Neural cell (in vitro differentiated cells): ENCODE measurements around the gene NTPCR.
A peak's percentile ranks its signal among the peaks of the same experiment; 100 is the strongest.

Experiments
- EP300 ChIP-seq: fragments of 450-650 bp; conservative IDR thresholded peaks from 2 replicates; pipeline ENCODE4 v1.6.1; 2014; ENCODE audit warnings: antibody characterized with exemption, mild to moderate bottlenecking, moderate library complexity; ENCODE audit not compliant: poor library complexity, severe bottlenecking
- EZH2 ChIP-seq: fragments of 200-600, 300-800 bp; shearing (Covaris generic), sonication (generic); IDR thresholded peaks from 2 replicates; pipeline ENCODE4 v1.6.1; 2014; ENCODE audit warnings: antibody characterized with exemption, low read length, borderline replicate concordance, mild to moderate bottlenecking; ENCODE audit not compliant: insufficient read depth, poor library complexity, severe bottlenecking
- MXI1 ChIP-seq: fragments of 450-650 bp; conservative IDR thresholded peaks from 2 replicates; pipeline ENCODE4 v1.6.1; 2014; ENCODE audit warnings: antibody characterized with exemption, mild to moderate bottlenecking; ENCODE audit not compliant: poor library complexity, severe bottlenecking
- POLR2AphosphoS5 ChIP-seq: IDR thresholded peaks from 2 replicates; pipeline ENCODE4 v1.6.1; 2012
- SMC3 ChIP-seq: fragments of 450-650 bp; conservative IDR thresholded peaks from 2 replicates; pipeline ENCODE4 v1.6.1; 2014; ENCODE audit warnings: antibody characterized with exemption, mild to moderate bottlenecking, moderate library complexity; ENCODE audit not compliant: poor library complexity
- TAF1 ChIP-seq: IDR thresholded peaks from 2 replicates; pipeline ENCODE4 v1.6.1; 2012; ENCODE audit warnings: low read depth
- TF ChIP-seq, protein P1 (sequence below): fragments of 450-650 bp; IDR thresholded peaks from 2 replicates; pipeline ENCODE4 v1.5.1; 2014; ENCODE audit warnings: antibody characterized with exemption, mild to moderate bottlenecking, moderate library complexity; ENCODE audit not compliant: poor library complexity, severe bottlenecking
- TF ChIP-seq, protein P2 (sequence below): IDR thresholded peaks from 2 replicates; pipeline ENCODE4 v1.6.1; 2012; ENCODE audit warnings: borderline replicate concordance

DNA sequence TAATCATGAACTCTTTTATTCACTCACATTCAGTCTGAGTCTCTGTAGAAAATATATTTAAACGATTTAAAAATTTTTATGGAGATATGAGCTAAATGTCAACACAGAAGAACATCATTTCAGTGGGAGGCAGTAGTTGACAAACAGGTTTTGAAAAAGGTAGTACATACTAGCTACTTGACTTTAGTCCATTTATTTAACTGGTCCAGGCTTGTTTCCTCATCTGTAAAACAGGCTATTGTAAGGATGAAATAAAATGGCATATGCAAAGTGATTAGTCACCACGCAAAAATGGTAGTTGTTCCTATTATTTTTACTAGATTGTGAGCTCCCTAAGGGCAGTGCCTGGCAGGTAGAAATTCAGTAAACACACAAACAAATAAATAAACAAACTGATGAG, 75.2 kb downstream of the NTPCR start:
- TF ChIP-seq, protein P1, sequence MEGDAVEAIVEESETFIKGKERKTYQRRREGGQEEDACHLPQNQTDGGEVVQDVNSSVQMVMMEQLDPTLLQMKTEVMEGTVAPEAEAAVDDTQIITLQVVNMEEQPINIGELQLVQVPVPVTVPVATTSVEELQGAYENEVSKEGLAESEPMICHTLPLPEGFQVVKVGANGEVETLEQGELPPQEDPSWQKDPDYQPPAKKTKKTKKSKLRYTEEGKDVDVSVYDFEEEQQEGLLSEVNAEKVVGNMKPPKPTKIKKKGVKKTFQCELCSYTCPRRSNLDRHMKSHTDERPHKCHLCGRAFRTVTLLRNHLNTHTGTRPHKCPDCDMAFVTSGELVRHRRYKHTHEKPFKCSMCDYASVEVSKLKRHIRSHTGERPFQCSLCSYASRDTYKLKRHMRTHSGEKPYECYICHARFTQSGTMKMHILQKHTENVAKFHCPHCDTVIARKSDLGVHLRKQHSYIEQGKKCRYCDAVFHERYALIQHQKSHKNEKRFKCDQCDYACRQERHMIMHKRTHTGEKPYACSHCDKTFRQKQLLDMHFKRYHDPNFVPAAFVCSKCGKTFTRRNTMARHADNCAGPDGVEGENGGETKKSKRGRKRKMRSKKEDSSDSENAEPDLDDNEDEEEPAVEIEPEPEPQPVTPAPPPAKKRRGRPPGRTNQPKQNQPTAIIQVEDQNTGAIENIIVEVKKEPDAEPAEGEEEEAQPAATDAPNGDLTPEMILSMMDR: peak; percentile 2
- no peak for TF ChIP-seq POLR2AphosphoS5
- TF ChIP-seq EZH2: no peak
- TF ChIP-seq MXI1: no peak
- TF ChIP-seq TAF1: no peak
- TF ChIP-seq, protein P2, sequence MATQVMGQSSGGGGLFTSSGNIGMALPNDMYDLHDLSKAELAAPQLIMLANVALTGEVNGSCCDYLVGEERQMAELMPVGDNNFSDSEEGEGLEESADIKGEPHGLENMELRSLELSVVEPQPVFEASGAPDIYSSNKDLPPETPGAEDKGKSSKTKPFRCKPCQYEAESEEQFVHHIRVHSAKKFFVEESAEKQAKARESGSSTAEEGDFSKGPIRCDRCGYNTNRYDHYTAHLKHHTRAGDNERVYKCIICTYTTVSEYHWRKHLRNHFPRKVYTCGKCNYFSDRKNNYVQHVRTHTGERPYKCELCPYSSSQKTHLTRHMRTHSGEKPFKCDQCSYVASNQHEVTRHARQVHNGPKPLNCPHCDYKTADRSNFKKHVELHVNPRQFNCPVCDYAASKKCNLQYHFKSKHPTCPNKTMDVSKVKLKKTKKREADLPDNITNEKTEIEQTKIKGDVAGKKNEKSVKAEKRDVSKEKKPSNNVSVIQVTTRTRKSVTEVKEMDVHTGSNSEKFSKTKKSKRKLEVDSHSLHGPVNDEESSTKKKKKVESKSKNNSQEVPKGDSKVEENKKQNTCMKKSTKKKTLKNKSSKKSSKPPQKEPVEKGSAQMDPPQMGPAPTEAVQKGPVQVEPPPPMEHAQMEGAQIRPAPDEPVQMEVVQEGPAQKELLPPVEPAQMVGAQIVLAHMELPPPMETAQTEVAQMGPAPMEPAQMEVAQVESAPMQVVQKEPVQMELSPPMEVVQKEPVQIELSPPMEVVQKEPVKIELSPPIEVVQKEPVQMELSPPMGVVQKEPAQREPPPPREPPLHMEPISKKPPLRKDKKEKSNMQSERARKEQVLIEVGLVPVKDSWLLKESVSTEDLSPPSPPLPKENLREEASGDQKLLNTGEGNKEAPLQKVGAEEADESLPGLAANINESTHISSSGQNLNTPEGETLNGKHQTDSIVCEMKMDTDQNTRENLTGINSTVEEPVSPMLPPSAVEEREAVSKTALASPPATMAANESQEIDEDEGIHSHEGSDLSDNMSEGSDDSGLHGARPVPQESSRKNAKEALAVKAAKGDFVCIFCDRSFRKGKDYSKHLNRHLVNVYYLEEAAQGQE: no peak
- no peak for TF ChIP-seq SMC3
- TF ChIP-seq EP300: no peak
